Lower lobe of right lung (tissue), 2 donors: ENCODE measurements around the gene ALKBH5. TPM values are rescaled to one million over a fixed set of nuclear protein-coding genes. Genes with fewer than 3 reads are reported as not detected.
A peak's percentile ranks its signal among the peaks of the same experiment; 100 is the strongest.
"Not testable (repeated sequence)": the region's sequence is repeated elsewhere in the genome, so short reads cannot be mapped to it uniquely, and the experiment has no call there.

ENCODE experiments used
- ATAC-seq, 2 donors: fragments of 200-7000 bp; cut with Tn5 transposase; one replicate each; pipeline ENCODE4 v1.9.1; 2020 to 2022; ENCODE audit warnings: mild to moderate bottlenecking in 2 of 2, moderate library complexity in 2 of 2
- DNase-seq: peaks from one replicate; pipeline ENCODE4 v3.0.0-alpha.2; 2020
- H3K27ac ChIP-seq: fragments of 200-600 bp; one replicate; pipeline ENCODE4 v1.8.0; 2022
- H3K27me3 ChIP-seq: fragments of 200-600 bp; one replicate; pipeline ENCODE4 v1.8.0; 2022; ENCODE audit warnings: low read depth
- H3K36me3 ChIP-seq: fragments of 200-600 bp; one replicate; pipeline ENCODE4 v1.8.0; 2022; ENCODE audit warnings: mild to moderate bottlenecking
- H3K4me1 ChIP-seq: fragments of 200-600 bp; one replicate; pipeline ENCODE4 v1.8.0; 2022
- H3K4me3 ChIP-seq: fragments of 200-600 bp; one replicate; pipeline ENCODE4 v1.8.0; 2022; ENCODE audit warnings: mild to moderate bottlenecking
- H3K9me3 ChIP-seq: fragments of 200-600 bp; one replicate; pipeline ENCODE4 v1.8.0; 2022
- intact Hi-C: fragments of 100-400 bp; cut with DNase I; formaldehyde crosslinking; loops from one replicate; pipeline ENCODE4 v1.11.0; 2022
- total RNA-seq: library from RNA; stranded (reverse); fragmentation: NEBNext Ultra II Directional; extraction: Animal tissue kit (Norgen Biotek cat#: 25700); gene quantifications from one replicate; pipeline ENCODE4 v1.2.1, GENCODE V29; 2021
- TF ChIP-seq, protein P1 (sequence below): fragments of 200-600 bp; IDR thresholded peaks from one replicate; pipeline ENCODE4 v1.8.0; 2022; ENCODE audit warnings: antibody characterized with exemption, mild to moderate bottlenecking
- donor health status: DM: no; HTN: yes; CAD: no; lungs with severe emphysema.

Gene ALKBH5
- total RNA-seq, 1 donor from 2014 or later, result 100 TPM

DNA sequence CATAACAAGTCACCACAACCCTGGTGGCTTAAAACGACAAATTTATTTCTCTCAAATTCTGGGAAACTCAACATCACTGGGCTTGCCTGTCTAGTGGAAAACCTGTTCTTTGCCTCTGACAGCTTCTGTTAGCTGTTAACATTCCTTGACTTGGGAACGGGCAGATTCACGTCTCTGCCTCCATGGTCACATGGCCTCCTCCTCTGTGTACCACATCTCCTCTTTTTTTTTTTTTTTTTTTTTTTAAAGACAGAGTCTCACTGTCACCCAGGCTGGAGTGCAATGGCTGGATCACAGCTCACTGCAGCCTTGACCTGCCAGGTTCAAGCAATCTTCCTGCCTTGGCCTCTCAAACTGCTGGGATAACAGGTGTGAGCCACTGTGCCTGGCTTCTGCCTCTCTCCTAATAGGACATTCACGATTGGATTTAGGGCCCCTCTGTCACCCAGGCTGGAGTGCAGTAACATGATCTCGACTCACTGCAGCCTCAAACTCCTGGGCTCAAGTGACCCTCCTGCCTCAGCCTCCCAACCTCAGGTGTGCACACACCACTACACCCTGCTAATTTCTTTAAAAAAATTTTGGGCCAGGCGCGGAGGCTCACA is 30.1 kb downstream of the ALKBH5 start:
- peaks cover 23% of the 10 kb centered on the region for H3K36me3 ChIP-seq
- H3K27ac ChIP-seq, result no peak overlapping the region
- intact Hi-C loops, result no loop called here
- H3K27me3 ChIP-seq, result no peaks in the 10 kb centered on the region
- H3K4me3 ChIP-seq, result no peak overlapping the region
- H3K4me1 ChIP-seq, result peaks cover 2% of the 10 kb centered on the region
- DNase-seq, result no peak
- TF ChIP-seq, protein P1, sequence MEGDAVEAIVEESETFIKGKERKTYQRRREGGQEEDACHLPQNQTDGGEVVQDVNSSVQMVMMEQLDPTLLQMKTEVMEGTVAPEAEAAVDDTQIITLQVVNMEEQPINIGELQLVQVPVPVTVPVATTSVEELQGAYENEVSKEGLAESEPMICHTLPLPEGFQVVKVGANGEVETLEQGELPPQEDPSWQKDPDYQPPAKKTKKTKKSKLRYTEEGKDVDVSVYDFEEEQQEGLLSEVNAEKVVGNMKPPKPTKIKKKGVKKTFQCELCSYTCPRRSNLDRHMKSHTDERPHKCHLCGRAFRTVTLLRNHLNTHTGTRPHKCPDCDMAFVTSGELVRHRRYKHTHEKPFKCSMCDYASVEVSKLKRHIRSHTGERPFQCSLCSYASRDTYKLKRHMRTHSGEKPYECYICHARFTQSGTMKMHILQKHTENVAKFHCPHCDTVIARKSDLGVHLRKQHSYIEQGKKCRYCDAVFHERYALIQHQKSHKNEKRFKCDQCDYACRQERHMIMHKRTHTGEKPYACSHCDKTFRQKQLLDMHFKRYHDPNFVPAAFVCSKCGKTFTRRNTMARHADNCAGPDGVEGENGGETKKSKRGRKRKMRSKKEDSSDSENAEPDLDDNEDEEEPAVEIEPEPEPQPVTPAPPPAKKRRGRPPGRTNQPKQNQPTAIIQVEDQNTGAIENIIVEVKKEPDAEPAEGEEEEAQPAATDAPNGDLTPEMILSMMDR, result no peak
- H3K9me3 ChIP-seq, result no peaks in the 10 kb centered on the region
- ATAC-seq, result no peak

DNA sequence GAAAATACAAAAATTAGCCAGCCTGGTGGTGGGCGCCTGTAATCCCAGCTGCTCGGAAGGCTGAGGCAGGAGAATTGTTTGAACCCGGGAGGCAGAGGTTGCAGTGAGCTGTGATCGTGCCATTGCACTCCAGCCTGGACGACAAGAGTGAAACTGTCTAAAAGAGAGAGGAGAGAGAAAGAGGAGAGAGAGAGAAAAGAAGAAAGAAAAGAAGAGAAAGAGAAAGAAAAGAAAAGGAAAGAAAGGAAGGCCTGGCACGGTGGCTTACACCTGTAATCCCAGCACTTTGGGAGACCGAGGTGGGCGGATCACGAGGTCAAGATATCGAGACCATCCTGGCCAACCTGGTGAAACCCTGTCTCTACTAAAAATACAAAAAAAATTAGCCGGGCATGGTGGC is 33.3 kb downstream of the ALKBH5 start:
- H3K4me3 ChIP-seq, H3K9me3 ChIP-seq, intact Hi-C loops, DNase-seq, H3K27ac ChIP-seq, H3K36me3 ChIP-seq, ATAC-seq, H3K27me3 ChIP-seq, H3K4me1 ChIP-seq: not testable (repeated sequence)

DNA sequence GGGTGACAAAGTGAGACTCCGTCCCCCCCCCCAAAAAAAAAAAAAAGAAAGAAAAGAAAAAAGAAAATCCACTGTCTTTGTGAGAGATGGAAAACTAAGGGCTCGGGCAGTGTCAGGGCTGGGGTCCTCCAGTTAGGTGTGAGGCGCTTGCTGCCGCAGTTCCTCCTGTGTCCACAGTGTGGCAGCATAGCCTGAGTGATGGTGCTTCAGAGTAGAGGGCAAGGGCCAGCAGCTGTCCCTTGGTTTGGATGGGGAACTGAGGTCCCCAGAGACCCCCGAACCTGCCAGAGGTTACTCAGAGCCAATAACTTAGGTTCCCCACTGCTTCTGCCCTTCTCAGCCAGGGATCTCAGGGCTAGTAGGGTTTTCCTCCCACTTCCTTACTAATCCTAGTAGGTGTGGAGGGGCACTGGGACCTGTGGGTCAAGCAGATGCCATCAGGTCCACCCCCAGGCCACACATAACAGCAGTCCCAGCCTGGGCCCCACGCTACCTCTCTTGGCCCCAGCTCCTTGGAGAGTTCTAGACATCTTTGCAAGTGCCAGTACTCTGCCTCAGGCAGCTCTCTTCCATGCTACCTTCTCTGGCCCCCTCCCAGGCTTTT is 33.9 kb downstream of the ALKBH5 start:
- intact Hi-C loops, result no loop called here
- Histone ChIP-seq H3K4me1 (peaks cover 8% of the 10 kb centered on the region), H3K4me3 (no peak overlapping the region), H3K27ac (no peak overlapping the region), H3K9me3 (no peaks in the 10 kb centered on the region), H3K27me3 (no peaks in the 10 kb centered on the region), H3K36me3 (no peaks in the 10 kb centered on the region)
- peak; percentile 91 to 93 for ATAC-seq
- TF ChIP-seq, protein P1, result peak; percentile 94
- DNase-seq, result peak; percentile 82

DNA sequence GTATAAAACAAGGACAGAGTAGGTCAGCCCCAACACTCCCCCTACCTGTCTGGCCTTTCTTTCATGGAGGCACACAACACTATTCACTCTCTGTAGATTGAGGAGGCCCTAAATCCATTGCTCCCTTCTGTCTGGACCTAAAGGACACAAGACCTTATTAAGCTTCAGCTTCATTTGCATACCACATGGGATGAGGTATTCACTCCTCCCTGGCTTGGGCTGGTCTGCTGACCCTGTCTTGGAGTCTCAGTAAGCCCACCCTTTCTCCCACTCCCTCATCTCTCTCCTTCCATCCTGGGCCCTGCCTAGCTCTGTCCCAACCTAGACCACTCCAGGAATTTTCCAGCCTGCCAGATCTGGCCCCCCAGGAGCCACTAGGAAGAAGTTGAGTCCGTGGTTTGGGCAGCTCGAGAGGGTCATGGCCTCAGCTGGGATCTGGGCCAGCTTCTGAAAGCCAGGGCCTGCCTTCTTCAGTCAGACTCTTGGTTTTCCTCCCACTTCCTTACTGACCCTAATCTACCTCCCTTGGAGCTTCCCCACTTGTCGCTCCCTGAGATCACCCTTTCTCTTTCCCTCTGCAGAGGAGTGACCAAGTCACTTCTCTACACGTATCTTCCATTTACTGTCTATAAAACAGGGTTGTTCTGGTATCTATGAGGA is 35.3 kb downstream of the ALKBH5 start:
- H3K4me1 ChIP-seq, result peaks cover 8% of the 10 kb centered on the region
- ATAC-seq (peak in 1 of 2 donors; percentile 25), DNase-seq (no peak)
- no peaks in the 10 kb centered on the region for H3K27me3 ChIP-seq
- H3K9me3 ChIP-seq, result no peaks in the 10 kb centered on the region
- no peaks in the 10 kb centered on the region for H3K36me3 ChIP-seq
- H3K4me3 ChIP-seq, result no peak overlapping the region
- intact Hi-C loops, result no loop called here
- TF ChIP-seq, protein P1, result no peak
- no peak overlapping the region for H3K27ac ChIP-seq

DNA sequence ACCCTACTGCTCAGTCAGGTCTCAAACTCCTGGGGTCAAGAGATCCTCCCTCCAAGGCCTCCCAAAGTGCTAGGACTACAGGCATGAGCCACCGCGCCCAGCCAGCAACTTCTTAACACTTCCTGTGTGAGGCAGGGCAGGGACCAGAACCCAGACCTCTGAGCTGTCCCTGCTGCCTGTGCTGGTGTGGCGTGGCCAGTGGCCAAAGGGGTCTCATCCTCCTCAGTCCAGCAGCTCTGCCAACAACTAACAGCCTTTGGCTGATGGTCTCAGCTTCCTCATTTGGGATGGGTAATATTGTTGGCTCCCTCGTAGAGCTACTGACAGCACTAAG is 40.4 kb downstream of the ALKBH5 start:
- Histone ChIP-seq H3K9me3 (no peaks in the 10 kb centered on the region), H3K4me1 (peaks cover 16% of the 10 kb centered on the region), H3K27ac (no peak overlapping the region), H3K36me3 (no peaks in the 10 kb centered on the region), H3K27me3 (no peaks in the 10 kb centered on the region), H3K4me3 (no peak overlapping the region)
- DNase-seq (no peak), ATAC-seq (no peak)
- intact Hi-C loops, result no loop called here
- TF ChIP-seq, protein P1, result no peak
